Endothelial cell of umbilical vein (primary cell): Measurements from ENCODE around the gene USP25.

Source experiments
- CTCF ChIP-seq, 2 donors: IDR thresholded peaks; 1 replicate in 1 of 2; 2 replicates in 1 of 2; pipeline ENCODE4 v1.5.1; 2011; ENCODE audit warnings: low read length in 2 of 2, mild to moderate bottlenecking in 2 of 2, moderate library complexity in 2 of 2, control low read depth in 1 of 2, inconsistent platforms in 1 of 2, low read depth in 1 of 2; ENCODE audit not compliant: insufficient read depth in 1 of 2; ENCODE audit errors: extremely low read depth in 1 of 2
- EZH2 ChIP-seq: IDR thresholded peaks from 2 replicates; pipeline ENCODE4 v1.6.1; 2012; ENCODE audit warnings: borderline replicate concordance, low read depth, mild to moderate bottlenecking, moderate library complexity, low read length, inconsistent platforms; ENCODE audit not compliant: severe bottlenecking
- GATA2 ChIP-seq: IDR thresholded peaks from 2 replicates; pipeline ENCODE4 v1.7.0; 2011; ENCODE audit warnings: low read depth, mild to moderate bottlenecking, moderate library complexity, mixed read lengths, low read length; ENCODE audit not compliant: insufficient read length, insufficient read depth
- MYC ChIP-seq: IDR thresholded peaks from one replicate; pipeline ENCODE4 v1.6.1; 2011; ENCODE audit warnings: mild to moderate bottlenecking, low read depth, low read length
- POLR2A ChIP-seq: IDR thresholded peaks from 2 replicates; pipeline ENCODE4 v1.6.1; 2012; ENCODE audit warnings: low read depth, mild to moderate bottlenecking, control low read depth, low read length
- POLR2AphosphoS5 ChIP-seq: IDR thresholded peaks from 2 replicates; pipeline ENCODE4 v1.6.1; 2012; ENCODE audit warnings: low read depth, mild to moderate bottlenecking, control low read depth, low read length, moderate library complexity; ENCODE audit not compliant: insufficient read depth

GRCh38 chr21:15797577-15798363 is 68.0 kb downstream of the USP25 start:
- TF ChIP-seq CTCF (IDR thresholded peaks at IDR 0.05; ENCODE audit: extremely low read depth in 1 of 2, insufficient read depth in 1 of 2, low read depth in 1 of 2, low read length in 2 of 2) = no peak
- no peak for TF ChIP-seq POLR2AphosphoS5
- no peak for TF ChIP-seq GATA2
- no peak for TF ChIP-seq MYC
- TF ChIP-seq EZH2 = no peak
- TF ChIP-seq POLR2A = no peak
